ENCODE data around the gene CHD6.

- TF ChIP-seq CTCF (IDR thresholded peaks at IDR 0.05; ENCODE audit: low read length) (no peak), EZH2 (IDR thresholded peaks at IDR 0.05; ENCODE audit: borderline replicate concordance, low read length) (no peak)
Observed at GRCh38 chr20:41627611-41628244, 9.6 kb upstream of the CHD6 start.

Data from OCI-LY1 (cell line).